Regular cardiac myocyte (primary cell): ENCODE measurements around the gene UBE2V1. TPM values are rescaled to one million over a fixed set of nuclear protein-coding genes. Genes with fewer than 3 reads are reported as not detected.

ENCODE experiments used
- total RNA-seq: library from RNA; depleted of rRNA; stranded (reverse); fragments of >200 nt; gene quantifications from 2 replicates; pipeline ENCODE4 v1.2.3, GENCODE V29; 2014

Gene UBE2V1
- 24.9 and 30.4 TPM in 2 replicates for total RNA-seq

GRCh38 chr20:50112512-50113419, at the start of gene UBE2V1:
Gene UBE2V1, minus strand, starts transcription at chr20:50113150. Its CDS starts 22 bp downstream, at chr20:50113128.

GRCh38 chr20:50153500-50154377, 40.8 kb upstream of the UBE2V1 start, which contains the start of gene PEDS1:
Gene PEDS1, minus strand, starts transcription at chr20:50153723. Its CDS starts 86 bp downstream, at chr20:50153637.

Other genes with a start within 250 kb of the UBE2V1 start
- gene SPATA2, start 197.6 kb downstream of the UBE2V1 start, total RNA-seq = 0.56 and 1.7 TPM in 2 replicates
- 92.8 and 150 TPM in 2 replicates for gene RNF114, start 176.8 kb downstream of the UBE2V1 start, total RNA-seq
- 0.56 and 1.3 TPM in 2 replicates for gene SNAI1, start 130.2 kb downstream of the UBE2V1 start, total RNA-seq
- 15.9 and 20.0 TPM in 2 replicates for gene PEDS1, start 40.6 kb upstream of the UBE2V1 start, total RNA-seq
- 42.9 and 115 TPM in 2 replicates for gene CEBPB, start 77.7 kb upstream of the UBE2V1 start, total RNA-seq